Embryonic facial prominence (tissue), 1 donor: Measurements from ENCODE around the gene ELOVL2.
"Not testable (repeated sequence)": the region's sequence is repeated elsewhere in the genome, so short reads cannot be mapped to it uniquely, and the experiment has no call there.

Source experiments
- DNase-seq: peaks from one replicate; pipeline ENCODE4 v3.0.0-alpha.2; 2016; ENCODE audit errors: extremely low spot score

Gene ELOVL2, protein sequence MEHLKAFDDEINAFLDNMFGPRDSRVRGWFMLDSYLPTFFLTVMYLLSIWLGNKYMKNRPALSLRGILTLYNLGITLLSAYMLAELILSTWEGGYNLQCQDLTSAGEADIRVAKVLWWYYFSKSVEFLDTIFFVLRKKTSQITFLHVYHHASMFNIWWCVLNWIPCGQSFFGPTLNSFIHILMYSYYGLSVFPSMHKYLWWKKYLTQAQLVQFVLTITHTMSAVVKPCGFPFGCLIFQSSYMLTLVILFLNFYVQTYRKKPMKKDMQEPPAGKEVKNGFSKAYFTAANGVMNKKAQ

DNA sequence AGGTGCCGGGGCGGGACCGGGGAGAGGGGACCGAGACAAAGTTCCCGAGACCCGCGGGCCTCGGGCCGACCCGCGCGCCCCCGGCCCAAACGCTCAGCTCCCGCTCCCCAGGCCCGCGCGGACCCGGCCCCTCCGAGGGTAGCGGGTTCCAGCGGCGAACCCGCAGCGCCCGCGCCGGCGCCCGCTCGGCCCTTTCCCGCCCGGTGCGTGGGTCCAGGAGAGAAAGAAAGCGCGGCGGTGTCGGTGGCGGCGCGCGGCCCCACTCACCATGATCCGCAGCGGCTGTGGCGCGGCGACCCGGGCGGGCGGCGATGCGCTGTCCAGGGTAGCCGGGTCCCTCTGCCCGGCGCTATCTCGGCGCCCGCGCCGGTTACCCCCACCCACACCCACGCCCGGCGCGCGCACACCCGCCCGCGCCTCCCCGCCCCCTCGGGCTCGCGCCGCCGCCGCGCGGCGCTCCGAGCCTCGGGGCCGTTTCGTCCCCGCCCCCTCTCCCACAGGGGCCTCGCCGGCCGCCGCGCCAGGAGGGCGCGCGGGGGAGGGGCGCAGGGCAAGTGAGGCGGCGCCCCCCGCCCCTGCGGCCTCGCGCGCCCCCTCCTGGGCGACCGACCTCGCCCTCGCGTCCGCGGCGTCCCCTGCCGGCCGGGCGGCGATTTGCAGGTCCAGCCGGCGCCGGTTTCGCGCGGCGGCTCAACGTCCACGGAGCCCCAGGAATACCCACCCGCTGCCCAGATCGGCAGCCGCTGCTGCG, at the start of gene ELOVL2:
Gene ELOVL2 (minus strand): TSS at position 345 of the 751 bp plus-strand sequence. CDS start 75 bp downstream, at position 270.
- DNase-seq, result no peak

DNA sequence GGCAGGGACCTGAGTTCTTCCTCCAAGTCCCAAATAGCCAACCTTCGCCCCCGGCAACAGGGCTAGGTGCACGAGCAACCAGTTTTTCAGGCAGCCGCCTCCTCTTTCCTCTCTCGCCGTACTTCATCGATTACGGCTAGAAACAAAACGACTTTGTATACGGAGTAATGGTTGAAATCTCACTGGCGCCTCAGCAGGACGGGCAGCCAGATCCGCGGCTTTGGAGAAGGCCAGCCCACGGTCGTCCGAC, 49.2 kb upstream of the ELOVL2 start:
- DNase-seq, result no peak

DNA sequence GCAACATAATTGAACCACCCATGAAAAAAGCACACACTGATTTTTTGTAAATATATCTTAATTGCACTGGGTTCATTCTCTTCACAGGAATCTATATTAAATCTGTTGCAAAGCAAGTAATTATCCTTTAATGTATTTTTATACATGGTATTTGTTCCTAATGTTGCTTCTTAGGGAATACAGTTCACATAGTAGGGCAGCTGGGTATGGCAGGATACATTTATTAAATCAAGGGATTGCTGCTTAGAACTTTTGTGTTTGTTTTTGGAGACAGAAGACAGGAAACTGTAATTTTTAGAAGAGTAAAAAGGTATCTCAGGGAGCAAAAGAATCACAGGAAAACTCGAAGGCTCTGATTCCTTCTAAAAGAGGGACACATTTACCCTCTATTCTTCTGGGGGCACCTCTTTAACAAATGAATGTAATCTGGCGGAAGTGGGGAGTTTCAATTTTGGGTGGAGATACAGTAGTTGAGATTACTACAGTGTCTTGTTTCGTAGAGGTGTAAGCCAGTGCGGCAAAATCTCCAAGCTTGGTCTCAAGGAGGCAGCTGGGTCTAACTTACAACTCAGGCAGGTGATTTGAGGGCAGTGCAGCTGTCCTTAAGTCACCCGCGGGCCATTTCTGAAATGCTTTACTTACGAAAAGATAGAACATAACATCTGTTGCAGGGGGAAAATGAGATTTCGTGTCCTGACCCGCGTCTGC, 48.7 kb upstream of the ELOVL2 start:
- no peak for DNase-seq

DNA sequence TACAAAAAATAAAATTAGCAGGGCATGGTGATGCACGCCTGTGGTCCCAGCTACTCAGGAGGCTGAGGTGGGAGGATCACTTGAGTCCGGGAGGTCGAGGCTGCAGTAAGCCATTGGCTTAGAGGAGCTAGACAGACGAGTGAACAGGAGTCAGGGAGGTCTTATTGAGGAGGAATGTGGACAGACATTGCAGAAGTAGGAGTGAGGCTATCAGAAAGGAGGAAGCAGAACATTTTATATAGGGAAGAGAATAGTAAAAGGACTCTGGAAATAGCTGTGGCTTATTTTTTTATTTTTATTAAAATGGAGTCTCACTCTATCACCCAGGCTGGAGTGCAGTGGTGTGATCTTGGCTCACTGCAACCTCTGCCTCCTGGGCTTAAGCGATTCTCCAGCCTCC, 47.0 kb upstream of the ELOVL2 start:
- DNase-seq, result not testable (repeated sequence)

DNA sequence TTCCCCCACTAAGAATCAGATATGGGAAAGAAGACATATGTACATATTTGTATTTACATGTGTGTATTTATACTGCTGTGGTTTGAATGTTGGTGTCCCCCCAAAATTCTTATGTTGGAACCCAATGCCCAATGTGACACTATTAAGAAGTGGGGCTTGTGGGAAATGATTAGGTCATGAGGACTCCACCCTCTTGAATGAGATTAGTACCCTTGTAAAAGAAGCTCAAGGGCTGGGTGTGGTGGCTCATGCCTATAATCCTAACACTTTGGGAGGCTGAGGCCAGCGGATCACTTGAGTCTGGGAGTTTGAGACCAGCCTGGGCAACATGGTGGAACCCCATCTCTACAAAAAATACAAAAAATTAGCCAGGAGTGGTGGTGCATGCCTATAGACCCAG, 45.6 kb upstream of the ELOVL2 start:
- DNase-seq, result no peak

DNA sequence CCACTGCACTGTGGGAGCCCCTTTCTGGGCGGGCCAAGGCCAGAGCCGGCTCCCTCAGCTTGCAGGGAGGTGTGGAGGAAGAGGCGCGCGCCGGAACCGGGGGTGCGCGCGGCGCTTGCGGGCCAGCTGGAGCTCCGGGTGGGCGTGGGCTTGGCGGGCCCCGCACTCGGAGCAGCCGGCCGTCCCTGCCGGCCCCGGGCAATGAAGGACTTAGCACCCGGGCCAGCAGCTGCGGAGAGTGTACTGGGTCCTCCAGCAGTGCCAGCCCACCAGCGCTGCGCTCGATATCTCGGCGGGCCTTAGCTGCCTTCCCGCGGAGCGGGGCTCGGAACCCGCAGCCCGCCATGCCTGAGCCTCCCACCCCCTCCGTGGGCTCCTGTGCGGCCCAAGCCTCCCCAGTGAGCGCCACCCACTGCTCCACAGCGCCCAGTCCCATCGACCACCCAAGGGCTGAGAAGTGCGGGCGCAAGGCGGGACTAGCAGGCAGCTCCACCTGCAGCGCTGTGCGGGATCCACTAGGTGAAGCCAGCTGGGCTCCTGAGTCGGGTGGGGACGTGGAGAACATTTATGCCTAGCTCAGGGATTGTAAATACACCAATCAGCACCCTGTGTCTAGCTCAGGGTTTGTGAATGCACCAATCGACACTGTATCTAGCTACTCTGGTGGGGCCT, 43.2 kb upstream of the ELOVL2 start:
- DNase-seq, result not testable (repeated sequence)

DNA sequence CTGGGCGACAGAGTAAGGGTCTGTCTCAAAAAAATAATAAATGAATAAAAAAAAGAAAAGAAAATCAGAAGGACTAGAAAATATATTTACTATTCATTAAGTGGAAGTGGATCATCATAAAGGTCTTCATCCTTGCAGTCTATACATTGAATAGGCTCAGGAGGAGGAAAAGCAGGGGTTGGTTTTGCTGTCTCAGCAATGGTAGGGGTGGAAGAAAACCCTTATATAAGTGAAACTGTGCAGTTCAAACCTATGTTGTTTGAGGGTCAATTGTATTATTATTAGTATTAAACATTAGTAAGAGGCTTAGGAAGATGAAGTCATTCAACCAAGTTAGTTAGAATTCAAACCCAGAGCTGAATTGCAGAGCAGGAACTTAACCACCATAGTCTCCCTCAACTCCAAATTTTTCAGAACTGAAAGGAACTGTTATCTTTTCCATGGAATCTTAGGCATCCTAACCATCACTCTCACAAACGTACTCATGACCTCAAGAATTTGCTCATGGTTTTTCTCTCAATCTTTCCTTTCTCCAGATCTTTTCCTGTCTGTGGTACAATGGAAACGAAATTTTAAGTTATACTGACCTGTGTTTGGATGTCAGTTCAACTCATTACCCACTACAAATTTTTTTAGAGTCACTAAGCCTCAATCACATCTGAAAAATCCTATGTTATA, 41.8 kb upstream of the ELOVL2 start:
- no peak for DNase-seq

DNA sequence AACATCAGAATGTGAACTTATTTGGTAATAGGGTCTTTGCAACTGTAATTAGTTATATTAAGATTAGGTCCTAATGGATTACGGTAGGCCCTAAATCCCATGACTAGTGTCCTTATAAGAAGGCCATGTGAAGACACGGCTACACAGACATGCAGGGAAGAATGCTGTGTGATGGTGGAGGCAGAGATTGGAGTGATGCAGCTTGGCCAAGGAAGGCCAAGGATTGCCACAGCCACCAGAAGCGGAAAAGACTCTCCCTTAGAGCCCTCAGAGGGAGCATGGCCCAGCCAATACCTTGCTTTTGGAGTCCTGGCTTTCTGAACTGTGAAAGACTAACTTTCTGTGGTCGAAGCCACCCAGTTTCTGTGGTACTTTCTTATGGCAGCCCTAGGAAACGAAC, 39.9 kb upstream of the ELOVL2 start:
- no peak for DNase-seq

DNA sequence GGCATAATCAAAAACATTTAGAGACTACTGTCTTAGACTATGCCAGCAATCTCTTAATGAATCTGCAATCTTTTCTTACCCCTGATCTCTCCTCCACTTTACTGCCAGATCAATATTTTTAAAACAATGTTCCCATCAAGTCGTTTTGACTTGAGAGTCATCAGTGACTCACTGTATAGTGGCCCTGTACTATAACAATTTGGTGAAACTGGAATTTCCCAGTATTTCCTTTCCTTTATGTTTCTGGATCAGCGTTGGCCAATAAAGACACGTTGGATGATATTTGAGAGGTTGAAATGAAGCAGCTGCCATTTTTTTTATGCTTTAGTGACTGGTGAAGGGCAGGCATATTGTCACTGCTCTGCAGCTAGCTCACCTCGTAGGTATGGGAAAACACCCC, 39.4 kb upstream of the ELOVL2 start:
- no peak for DNase-seq

DNA sequence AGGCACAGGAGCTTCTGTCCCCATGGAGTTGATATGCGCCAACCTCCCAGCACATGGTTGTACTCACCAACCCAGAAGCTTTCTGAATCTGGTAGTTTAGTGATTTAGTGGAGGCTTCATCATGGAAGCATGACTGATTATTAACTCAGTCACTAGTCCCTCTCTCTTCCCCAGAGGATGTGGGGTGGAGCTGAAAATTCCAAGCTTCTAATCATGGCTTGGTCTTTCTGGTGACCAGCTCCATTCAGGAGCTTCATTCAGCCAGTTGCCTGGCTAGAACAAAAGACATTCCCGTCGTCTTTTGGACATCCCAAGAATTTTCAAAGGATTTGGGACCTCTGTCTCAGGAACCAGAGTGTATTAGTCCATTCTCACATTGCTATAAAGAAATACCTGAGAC, 36.2 kb upstream of the ELOVL2 start:
- no peak for DNase-seq

DNA sequence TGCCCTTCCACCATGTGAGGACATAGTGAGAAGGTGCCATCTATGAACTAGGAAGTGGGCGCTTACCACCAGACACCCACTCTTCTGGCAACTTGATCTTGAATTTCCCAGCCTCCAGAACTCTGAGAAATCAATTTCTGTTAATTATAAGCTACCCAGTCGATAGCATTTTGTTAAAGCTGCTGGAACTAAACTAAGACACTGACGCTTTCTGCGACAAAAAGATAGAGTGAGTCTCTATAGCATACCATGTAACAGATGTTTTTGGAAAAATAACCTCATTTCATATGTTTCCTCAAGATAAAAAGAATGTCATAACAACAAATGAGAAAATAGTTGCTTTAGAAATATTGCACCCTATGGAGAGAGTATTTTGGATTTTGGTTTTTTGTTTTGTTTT, 34.2 kb upstream of the ELOVL2 start:
- DNase-seq, result no peak

DNA sequence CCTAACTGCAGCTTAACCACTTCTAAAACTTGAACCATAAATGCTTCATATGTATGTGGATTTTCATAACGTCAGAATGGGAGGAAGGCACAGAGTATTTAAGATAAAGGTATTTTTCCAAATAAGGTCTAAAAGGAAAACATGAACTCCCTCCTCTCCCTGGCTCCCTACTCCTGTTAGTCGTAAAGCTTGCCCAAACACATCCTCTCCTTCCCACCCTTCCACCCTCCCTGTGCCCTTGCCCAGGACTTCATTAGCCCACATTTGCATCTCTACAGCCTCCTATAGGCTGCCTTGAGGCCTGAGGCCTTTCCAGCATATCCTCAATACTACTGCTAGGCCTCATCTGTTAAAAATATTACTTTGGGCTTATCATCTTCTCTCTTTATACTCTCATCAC, 32.4 kb upstream of the ELOVL2 start:
- DNase-seq, result no peak

DNA sequence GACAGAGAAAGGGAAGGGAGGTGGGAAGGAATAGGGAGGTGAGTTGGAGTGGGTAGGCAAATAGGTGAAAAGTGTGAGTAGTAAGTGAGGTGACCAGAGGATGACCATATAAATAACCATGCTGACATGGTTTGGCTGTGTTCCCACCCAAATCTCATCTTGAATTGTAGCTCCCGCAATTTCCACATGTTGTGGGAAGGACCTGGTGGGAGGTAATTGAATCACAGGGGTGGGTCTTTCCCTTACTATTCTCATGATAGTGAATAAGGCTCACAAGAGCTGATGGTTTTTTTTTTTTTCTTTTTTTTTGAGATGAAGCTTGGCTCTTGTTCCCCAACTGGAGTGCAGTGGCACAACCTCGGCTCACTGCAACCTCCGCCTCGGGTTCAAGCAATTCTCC, 28.0 kb upstream of the ELOVL2 start:
- no peak for DNase-seq

DNA sequence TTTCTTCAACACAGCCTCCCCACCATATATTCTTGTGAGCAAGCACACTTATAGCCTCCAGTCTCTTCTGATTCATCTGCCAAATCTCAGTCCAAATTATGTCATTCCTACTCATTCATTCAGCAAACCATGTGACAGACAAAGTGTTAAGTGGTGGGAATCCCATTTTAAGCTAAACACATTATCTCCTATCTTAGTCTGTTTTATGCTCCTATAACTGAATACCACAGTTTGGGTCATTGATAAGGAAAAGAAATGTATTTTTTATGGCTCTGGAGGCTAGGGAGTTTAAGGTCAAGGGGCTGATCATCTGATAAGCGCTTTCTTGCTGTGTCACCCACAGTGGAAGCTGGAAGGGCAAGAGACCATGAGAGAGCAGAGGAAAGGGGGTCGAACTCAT, 25.7 kb upstream of the ELOVL2 start:
- no peak for DNase-seq

DNA sequence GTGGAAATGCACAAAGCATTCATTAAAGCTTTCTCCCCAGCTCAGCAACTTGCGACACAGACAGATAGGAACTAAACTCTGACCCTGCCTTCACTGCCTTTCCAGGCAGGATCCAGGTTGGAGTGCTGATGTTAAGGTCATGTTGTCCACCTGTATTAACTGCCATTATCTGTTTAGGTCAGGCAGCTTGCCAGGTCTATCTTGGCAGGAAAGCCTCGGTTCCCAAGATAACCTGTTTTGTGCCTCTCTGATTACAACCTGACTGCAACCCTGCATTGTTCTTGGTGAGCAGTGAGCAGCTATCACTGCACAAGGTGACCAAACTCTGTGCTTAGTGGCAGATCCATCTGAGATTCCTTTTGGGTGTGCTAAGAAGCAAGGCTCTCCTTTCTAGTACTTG, 23.2 kb upstream of the ELOVL2 start:
- no peak for DNase-seq

DNA sequence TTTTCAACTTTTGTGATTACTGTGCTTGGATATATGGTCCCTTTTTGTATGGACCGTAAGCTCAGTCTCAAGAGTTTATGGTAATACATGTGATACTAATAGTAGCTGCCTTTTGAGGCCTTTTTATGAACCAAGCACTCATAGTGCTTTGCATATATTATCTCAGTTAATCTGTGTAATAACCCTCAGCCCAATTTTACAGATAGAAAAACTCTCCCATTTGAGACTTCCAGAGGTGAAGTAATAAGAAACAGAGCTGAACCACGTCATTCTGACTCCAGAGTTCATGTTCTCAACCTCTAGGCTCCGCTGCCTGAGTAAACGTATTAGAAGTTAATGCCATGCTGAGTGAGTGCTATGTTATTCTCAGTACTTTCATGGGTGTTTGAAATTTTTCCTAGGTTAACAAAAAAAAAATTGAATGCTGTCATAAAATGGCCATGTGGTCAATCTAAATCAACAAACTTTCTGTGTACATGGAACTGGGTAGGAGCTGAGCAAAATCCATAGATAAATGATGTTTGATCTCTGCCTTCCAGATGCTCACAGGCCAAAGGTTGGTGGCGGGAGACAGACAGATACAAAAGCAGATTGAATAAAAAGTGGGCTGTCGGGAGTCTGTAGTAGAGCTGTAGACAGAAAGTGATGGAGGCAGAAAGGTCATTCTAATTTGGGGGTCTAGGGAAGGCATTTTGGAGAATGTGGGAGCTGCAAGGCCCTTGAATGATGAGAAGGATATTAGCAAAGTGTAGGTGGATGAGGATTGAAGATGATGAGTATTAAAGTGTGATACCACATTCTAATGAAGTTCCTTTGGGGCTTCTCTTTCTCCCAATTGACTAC, 22.6 kb upstream of the ELOVL2 start:
- DNase-seq, result no peak

DNA sequence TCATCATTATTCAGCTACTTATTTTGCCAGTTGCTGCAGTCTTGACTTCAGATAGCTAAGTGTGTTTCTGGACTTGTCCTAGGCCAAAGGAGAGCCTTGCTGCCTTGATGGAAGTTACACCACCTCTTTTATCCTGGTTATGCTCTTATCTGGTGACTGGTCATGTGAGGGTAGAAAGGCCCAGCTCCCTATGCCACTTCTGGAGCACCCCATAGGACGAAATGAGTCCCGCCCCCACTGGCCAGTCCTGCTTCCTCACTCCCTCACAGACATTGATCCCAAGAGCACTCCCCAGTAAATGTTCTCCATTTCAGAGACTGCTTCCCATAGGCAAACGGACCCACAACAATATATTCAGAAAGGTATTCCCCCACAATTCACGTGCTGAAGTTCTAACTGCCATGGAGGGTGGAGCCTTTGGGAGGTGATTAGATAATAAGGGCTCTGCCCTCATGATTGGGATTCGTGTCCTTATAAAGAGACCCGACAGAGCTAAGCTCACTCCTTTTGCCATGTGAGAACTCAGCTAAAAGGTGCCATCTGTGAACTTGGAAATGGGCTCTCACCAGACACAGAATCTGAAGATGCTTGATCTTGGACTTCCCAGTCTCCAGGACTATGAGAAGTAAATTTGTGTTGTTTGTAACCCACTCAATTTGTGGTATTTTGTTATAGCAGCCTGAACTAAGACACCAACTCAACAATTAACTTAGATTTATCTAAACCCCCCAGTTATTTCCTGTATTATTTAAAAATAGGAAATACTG, 21.5 kb upstream of the ELOVL2 start:
- DNase-seq, result no peak

DNA sequence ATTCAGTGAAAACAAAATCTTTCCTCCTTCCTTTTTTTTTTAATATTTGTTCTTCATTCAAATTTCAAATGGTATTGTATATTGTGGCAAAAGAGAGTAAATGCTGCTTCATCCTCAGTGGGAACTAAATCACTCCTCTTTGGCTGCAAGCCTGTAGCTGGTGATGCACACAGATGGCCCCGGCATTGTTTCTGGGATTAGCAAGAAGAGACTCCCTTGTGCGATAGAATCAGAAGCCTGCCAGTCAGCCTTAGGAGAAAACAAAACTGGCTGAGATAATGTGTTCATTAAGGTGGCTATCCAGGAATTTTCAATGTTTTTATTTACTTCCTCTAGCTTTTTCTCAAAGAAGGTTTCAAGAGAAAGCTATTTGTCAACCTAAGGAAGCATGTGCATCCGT, 20.7 kb upstream of the ELOVL2 start:
- DNase-seq, result no peak

DNA sequence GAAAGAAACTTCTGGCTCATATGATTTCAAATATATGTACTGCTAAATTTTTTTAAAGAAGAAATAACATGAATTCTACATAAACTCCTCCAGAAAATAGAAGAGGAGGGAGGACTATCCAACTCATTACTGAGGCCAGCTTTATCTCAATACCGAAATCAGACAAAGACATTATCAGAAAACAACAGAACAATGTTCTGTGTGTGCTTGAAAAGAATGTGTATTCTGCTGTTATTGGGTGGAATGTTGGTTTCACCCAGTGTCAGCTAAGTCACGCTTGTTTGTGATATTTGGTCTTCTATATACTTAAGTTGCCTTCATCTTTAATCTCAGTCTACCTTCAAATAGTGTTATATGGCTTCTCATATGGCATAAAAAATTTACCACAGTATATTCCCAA, 18.6 kb upstream of the ELOVL2 start:
- no peak for DNase-seq

DNA sequence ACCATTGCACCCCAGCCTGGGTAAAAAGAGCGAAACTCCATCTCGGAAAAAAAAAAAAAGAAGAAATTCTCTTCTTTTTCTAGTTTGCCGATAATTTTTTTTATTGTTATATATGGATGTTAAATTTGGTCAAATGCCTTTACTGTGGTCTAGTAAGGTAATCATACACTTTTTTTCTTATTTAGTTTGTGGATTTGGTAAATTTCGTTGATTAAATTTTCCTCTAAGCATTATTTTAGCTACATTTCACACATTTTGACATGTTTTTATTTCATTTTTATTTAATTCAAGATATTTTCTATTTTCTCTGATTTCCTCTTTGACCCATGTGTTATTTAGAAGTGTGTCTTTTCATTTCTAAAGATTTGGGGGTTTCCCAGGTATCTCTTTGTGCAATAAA, 18.0 kb upstream of the ELOVL2 start:
- no peak for DNase-seq
